NCI-H446 treated with DMSO at 0.1 percent for 48 hours (cell line): Measurements from ENCODE around the gene CNOT4.
"Not testable (repeated sequence)": the region's sequence is repeated elsewhere in the genome, so short reads cannot be mapped to it uniquely, and the experiment has no call there.

Experiments
- DNase-seq: peaks from one replicate; lab custom pipeline; 2025; lab: John Stamatoyannopoulos, UW

The CNOT4 gene

GRCh38 chr7:135454060-135454459, 55.8 kb downstream of the CNOT4 start:
- DNase-seq, result no peak

GRCh38 chr7:135449436-135449835, 60.5 kb downstream of the CNOT4 start:
- DNase-seq, result no peak

GRCh38 chr7:135448753-135449152, 61.1 kb downstream of the CNOT4 start:
- no peak for DNase-seq

GRCh38 chr7:135447748-135448147, 62.2 kb downstream of the CNOT4 start:
- DNase-seq, result no peak

- DNase-seq, result no peak
Measured at GRCh38 chr7:135445690-135446089, 64.2 kb downstream of the CNOT4 start.

- DNase-seq, result not testable (repeated sequence)
Measured at GRCh38 chr7:135445266-135445665, 64.6 kb downstream of the CNOT4 start.

- no peak for DNase-seq
Measured at GRCh38 chr7:135441791-135442190, 68.1 kb downstream of the CNOT4 start.

GRCh38 chr7:135434047-135434446, 75.9 kb downstream of the CNOT4 start:
- no peak for DNase-seq

- no peak for DNase-seq
Measured at GRCh38 chr7:135430626-135431025, 79.3 kb downstream of the CNOT4 start.

- no peak for DNase-seq
Measured at GRCh38 chr7:135428879-135429278, 81.0 kb downstream of the CNOT4 start.

GRCh38 chr7:135428011-135428410, 81.9 kb downstream of the CNOT4 start:
- DNase-seq, result no peak

- DNase-seq, result no peak
Measured at GRCh38 chr7:135427166-135427565, 82.7 kb downstream of the CNOT4 start.

- DNase-seq, result no peak
Measured at GRCh38 chr7:135425036-135425435, 84.9 kb downstream of the CNOT4 start.

- DNase-seq, result no peak
Measured at GRCh38 chr7:135420786-135421185, 89.1 kb downstream of the CNOT4 start.

- no peak for DNase-seq
Measured at GRCh38 chr7:135416431-135416830, 93.5 kb downstream of the CNOT4 start.

GRCh38 chr7:135414850-135415439, 95.0 kb downstream of the CNOT4 start:
- no peak for DNase-seq

GRCh38 chr7:135414208-135414607, 95.7 kb downstream of the CNOT4 start:
- no peak for DNase-seq

GRCh38 chr7:135411098-135411497, 98.8 kb downstream of the CNOT4 start:
- no peak for DNase-seq

- DNase-seq, result no peak
Measured at GRCh38 chr7:135410543-135410942, 99.4 kb downstream of the CNOT4 start.

- DNase-seq, result no peak
Measured at GRCh38 chr7:135409845-135410542, 99.9 kb downstream of the CNOT4 start.

GRCh38 chr7:135407884-135408283, 102.0 kb downstream of the CNOT4 start:
- no peak for DNase-seq

- no peak for DNase-seq
Measured at GRCh38 chr7:135406918-135407317, 103.0 kb downstream of the CNOT4 start.

GRCh38 chr7:135405969-135406368, 103.9 kb downstream of the CNOT4 start:
- DNase-seq, result no peak

- DNase-seq, result no peak
Measured at GRCh38 chr7:135403302-135403701, 106.6 kb downstream of the CNOT4 start.
